Stomach (tissue), 9 donors: ENCODE measurements around the gene TP53. TPM values are rescaled to one million over a fixed set of nuclear protein-coding genes. Genes with fewer than 3 reads are reported as not detected.
A peak's percentile ranks its signal among the peaks of the same experiment; 100 is the strongest.

Experiments
- DNase-seq, 2 donors: peaks; one replicate each; pipeline versions ENCODE4 v3.0.0 to v3.0.0-alpha.2; 2013 to 2019
- H3K27ac ChIP-seq, 5 donors: fragments of 200-600 bp in 4 of 5; sonication (generic) in 4 of 5; one replicate each; pipeline ENCODE4 v1.5.1; 2013 to 2019; ENCODE audit warnings: mild to moderate bottlenecking in 1 of 5, moderate library complexity in 1 of 5
- H3K27me3 ChIP-seq, 3 donors: fragments of 200-600 bp; sonication (generic); one replicate each; pipeline ENCODE4 v1.5.1; 2017 to 2019; ENCODE audit warnings: mixed run types in 1 of 3
- H3K36me3 ChIP-seq, 4 donors: fragments of 200-600 bp; sonication (generic); 1 replicate in 3 of 4; 2 replicates in 1 of 4; pipeline ENCODE4 v1.5.1; 2016 to 2019
- H3K4me1 ChIP-seq, 4 donors: fragments of 200-600 bp; sonication (generic); one replicate each; pipeline ENCODE4 v1.5.1; 2016 to 2019
- H3K4me3 ChIP-seq, 4 donors: fragments of 200-600 bp; sonication (generic) in 3 of 4; one replicate each; pipeline ENCODE4 v1.5.1; 2016 to 2019; ENCODE audit warnings: mild to moderate bottlenecking in 1 of 4
- H3K9me3 ChIP-seq, 4 donors: fragments of 200-600 bp; sonication (generic); one replicate each; pipeline ENCODE4 v1.5.1; 2016 to 2019
- CTCF ChIP-seq, 7 experiments: fragments of 450-650 bp in 4 of 7; fragments of 200-600 bp in 3 of 7; sonication (generic) in 3 of 7; IDR thresholded peaks; one replicate each; pipeline ENCODE4 v1.5.1; 2016 to 2019; ENCODE audit warnings: antibody characterized with exemption in 7 of 7, control low read depth in 2 of 7, mild to moderate bottlenecking in 1 of 7
- EP300 ChIP-seq: sonication (generic); formaldehyde crosslinking; IDR thresholded peaks from one replicate; pipeline ENCODE4 v1.6.1; 2017; ENCODE audit warnings: antibody characterized with exemption
- POLR2A ChIP-seq, 4 donors: fragments of 450-650 bp; IDR thresholded peaks; one replicate each; pipeline ENCODE4 v1.6.1; 2016; ENCODE audit warnings: antibody characterized with exemption in 4 of 4, control low read depth in 2 of 4, mild to moderate bottlenecking in 1 of 4, moderate library complexity in 1 of 4
- POLR2AphosphoS5 ChIP-seq, 3 donors: sonication (generic); formaldehyde crosslinking; IDR thresholded peaks; one replicate each; pipeline ENCODE4 v1.6.1; 2016; ENCODE audit warnings: antibody characterized with exemption in 3 of 3
- WGBS, 5 donors: extraction: QIAGEN DNeasy Blood & Tissue Kit in 3 of 5; methylation state at CpG; one replicate each; pipeline versions ENCODE4 v1.1.5 to v1.1.7; 2013 to 2018; 5-methylcytosine and 5-hydroxymethylcytosine counted together
- intact Hi-C: fragments of 100-400 bp; cut with DNase I; formaldehyde crosslinking; loops from one replicate; pipeline ENCODE4 v1.15.1; 2023; ENCODE audit warnings: low total_unique reads
- polyA plus RNA-seq, 3 donors: library from polyadenylated mRNA; stranded (reverse); fragments of 200-250 nt; gene quantifications; one replicate each; pipeline ENCODE4 v1.2.3, GENCODE V29; 2013
- total RNA-seq, 5 donors: library from RNA; depleted of rRNA; stranded (reverse); fragments of >200 nt; gene quantifications; one replicate each; pipeline versions ENCODE4 v1.1.0 to v1.2.3, GENCODE V29; 2014 to 2016
- donor health status: healthy with polysubstance abuse.
- donor health status: Bipolar disorder and iron deficiency.
- donor health status: healthy.

The TP53 gene
- total and polyA plus RNA-seq, 8 donors = 5.8 to 34.8 (median 22.0) TPM

GRCh38 chr17:7706631-7707354, 19.5 kb upstream of the TP53 start:
- Histone ChIP-seq H3K27me3 (peaks cover 15 to 100% (median 39%) of the 10 kb centered on the region in 3 donors), H3K27ac (no peak overlapping the region), H3K4me1 (peaks cover 14 to 26% (median 19%) of the 10 kb centered on the region in 4 donors), H3K4me3 (no peak overlapping the region), H3K9me3 (no peaks in the 10 kb centered on the region), H3K36me3 (peaks cover 4 to 15% (median 12%) of the 10 kb centered on the region in 4 donors)
- DNase-seq = no peak
- intact Hi-C loops = no loop called here
- TF ChIP-seq POLR2AphosphoS5 (IDR thresholded peaks at IDR 0.05) = no peak
- no peak for TF ChIP-seq CTCF (IDR thresholded peaks at IDR 0.05)
- no peak for TF ChIP-seq POLR2A (IDR thresholded peaks at IDR 0.05)
- TF ChIP-seq EP300 = no peak
- WGBS, 5 donors = 88 to 94% (median 93%) methylated on average over 3 of the region's 3 CpGs

DNA sequence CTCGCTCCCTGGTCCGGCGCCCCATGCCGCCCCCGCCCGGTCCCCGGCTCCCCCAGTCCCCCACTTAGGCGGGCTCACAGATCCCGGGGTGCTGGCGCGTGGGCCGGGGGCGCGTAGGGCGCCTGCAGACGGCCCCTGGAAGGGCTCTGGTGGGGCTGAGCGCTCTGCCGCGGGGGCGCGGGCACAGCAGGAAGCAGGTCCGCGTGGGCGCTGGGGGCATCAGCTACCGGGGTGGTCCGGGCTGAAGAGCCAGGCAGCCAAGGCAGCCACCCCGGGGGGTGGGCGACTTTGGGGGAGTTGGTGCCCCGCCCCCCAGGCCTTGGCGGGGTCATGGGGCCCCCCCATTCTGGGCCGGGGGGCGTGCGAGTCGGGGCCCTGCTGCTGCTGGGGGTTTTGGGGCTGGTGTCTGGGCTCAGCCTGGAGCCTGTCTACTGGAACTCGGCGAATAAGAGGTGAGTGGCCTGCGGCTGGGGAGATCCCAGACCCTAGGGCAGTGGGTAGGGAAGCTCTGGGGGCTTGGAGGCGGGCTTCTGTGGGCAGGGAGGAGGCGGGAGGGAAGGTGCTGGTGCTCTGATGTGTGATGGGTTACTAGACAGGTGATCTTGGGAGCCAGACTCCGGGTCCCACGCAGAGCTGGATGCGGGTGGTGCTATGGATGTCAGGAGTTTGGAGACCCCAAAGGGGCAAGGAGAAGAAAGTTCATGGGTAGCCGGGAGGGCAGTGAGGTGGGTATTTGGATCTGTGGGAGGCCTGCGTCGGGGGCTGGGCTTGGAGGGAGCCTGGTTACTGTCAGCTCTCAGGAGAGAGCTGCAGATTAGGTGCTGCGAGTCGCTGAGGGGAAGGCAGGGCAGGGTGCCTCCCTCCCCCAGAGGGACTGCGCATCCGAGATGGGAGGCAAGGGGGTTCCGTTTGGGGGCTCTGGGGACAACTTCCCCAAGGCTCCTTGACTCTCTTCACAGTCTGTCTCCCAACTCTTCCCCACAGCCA, 18.3 kb upstream of the TP53 start:
- Histone ChIP-seq H3K36me3 (peaks cover 9 to 27% (median 24%) of the 10 kb centered on the region in 4 donors), H3K27me3 (peaks cover 15 to 98% (median 33%) of the 10 kb centered on the region in 3 donors), H3K4me1 (peaks cover 14 to 26% (median 19%) of the 10 kb centered on the region in 4 donors), H3K27ac (no peak overlapping the region), H3K9me3 (no peaks in the 10 kb centered on the region), H3K4me3 (peak overlapping the region; percentile 43 to 55 (median 44))
- TF ChIP-seq CTCF (IDR thresholded peaks at IDR 0.05) (no peak), EP300 (no peak), POLR2A (IDR thresholded peaks at IDR 0.05) (no peak), POLR2AphosphoS5 (IDR thresholded peaks at IDR 0.05) (no peak)
- WGBS, 5 donors = 4 to 15% (median 5%) methylated on average over 13 to 50 of the region's 50 CpGs
- peak in 1 of 2 donors; percentile 50 for DNase-seq
- intact Hi-C loops = no loop called here

DNA sequence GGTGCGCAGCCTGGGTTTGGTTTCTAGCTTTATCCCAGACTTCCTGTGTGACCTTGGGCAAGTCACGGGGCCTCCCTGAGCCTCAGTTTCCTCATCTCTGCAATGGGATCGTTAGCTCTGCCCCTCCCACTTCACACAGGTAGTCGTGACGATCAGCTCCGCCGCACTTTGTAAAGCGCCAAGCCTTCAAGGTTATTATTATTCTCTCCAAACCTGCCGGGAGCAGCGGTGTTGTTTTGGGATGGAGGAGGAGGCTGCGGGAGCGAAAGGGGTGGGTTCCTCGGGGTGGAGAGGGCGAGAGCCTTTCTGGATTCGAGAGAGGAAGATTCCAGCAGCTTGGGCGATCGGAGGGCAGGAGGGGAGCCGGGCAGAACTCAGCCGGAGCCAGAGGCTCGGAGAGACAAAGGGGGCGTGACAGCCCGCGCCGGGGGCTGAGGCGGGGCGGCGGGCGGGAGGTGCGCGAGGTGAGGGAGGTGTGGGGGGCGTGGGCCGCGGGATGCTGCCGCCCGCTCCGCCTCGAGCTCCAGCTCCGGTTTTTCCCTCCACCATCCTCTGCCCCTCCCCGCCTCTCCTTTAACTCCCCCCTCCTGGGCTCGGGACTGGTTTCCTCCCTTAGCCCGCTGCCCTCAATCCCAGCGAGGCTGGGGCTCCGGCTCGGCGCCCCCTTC, 17.4 kb upstream of the TP53 start, which contains the start of gene EFNB3:
Gene EFNB3 (plus strand): TSS at position 602 of the 668 bp plus-strand sequence. CDS start 397 bp downstream, outside the sequence.
- Histone ChIP-seq H3K27me3 (peaks cover 15 to 90% (median 33%) of the 10 kb centered on the region in 3 donors), H3K9me3 (no peaks in the 10 kb centered on the region), H3K4me3 (peak within 1 kb of the TSS; percentile 43 to 55 (median 44)), H3K36me3 (peaks cover 9 to 29% (median 29%) of the 10 kb centered on the region in 4 donors), H3K27ac (no peak within 1 kb of the TSS), H3K4me1 (peaks cover 14 to 26% (median 19%) of the 10 kb centered on the region in 4 donors)
- TF ChIP-seq EP300 (no peak), POLR2AphosphoS5 (IDR thresholded peaks at IDR 0.05) (no peak), POLR2A (IDR thresholded peaks at IDR 0.05) (no peak), CTCF (IDR thresholded peaks at IDR 0.05) (no peak)
- intact Hi-C loops = no loop called here
- 2 to 5% (median 2%) methylated on average over 25 to 44 of the region's 45 CpGs for whole genome bisulfite sequencing, 5 donors
- DNase-seq = peak in 1 of 2 donors; percentile 87
